VCaP (cell line): ENCODE results near the gene ARMH1.

Experiments
- H3K27ac ChIP-seq: fragments of 450-650 bp; 2 replicates; pipeline ENCODE4 v1.5.1; 2017
- CTCF ChIP-seq: fragments of 450-650 bp; conservative IDR thresholded peaks from 2 replicates; pipeline ENCODE4 v1.5.1; 2017; ENCODE audit warnings: mild to moderate bottlenecking, moderate library complexity

ARMH1 gene

DNA sequence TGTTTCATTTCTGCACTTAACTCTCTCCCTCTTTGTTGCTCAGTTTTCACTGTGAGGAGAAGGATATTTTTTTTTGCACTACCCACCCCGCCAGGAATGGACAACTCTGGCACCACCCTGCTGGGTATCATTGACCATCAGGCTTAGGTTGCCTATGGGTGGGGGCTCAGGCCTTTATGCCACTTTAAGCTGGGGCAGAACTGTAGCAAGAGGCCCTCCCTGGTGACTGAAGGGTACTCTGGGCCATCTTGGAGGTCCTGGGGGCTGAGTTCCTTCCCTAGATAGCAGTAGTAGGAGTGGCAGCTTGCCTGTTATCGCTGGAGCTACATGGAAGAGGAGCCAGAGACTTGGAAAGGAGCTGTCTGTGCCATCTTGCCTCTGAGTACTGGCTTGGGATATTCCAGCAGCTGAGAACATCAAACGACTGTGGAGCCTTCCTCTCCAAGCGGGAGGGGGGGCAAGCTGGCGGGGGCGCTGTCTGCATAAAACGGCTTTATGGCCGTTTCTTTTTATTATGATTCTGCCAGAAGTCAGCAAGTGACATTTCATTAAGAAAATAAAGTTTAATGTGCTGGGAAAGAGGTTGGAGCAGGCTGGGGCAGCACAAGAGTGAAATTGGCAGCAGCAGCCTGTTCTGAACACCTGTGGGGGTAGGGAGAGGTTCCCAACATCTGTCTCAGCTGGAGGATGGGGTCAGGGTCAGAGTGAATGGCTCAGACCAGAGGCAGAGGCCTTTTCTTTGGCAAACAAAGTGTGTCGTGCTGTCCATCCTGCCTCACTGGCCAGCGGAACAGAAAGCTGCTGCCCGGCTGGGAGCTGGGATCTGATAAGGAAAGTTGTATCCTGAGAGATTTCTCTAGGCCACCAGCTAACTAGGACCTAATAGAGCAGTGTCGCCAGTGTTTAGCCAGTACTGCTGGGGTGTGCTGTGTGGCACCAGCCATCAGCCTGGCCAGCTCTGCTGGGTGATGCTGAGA, 33.1 kb upstream of the ARMH1 start:
- no peak overlapping the region for H3K27ac ChIP-seq
- no peak for TF ChIP-seq CTCF

GRCh38 chr1:44642255-44642654, 32.3 kb upstream of the ARMH1 start:
- no peak overlapping the region for H3K27ac ChIP-seq
- TF ChIP-seq CTCF = no peak

DNA sequence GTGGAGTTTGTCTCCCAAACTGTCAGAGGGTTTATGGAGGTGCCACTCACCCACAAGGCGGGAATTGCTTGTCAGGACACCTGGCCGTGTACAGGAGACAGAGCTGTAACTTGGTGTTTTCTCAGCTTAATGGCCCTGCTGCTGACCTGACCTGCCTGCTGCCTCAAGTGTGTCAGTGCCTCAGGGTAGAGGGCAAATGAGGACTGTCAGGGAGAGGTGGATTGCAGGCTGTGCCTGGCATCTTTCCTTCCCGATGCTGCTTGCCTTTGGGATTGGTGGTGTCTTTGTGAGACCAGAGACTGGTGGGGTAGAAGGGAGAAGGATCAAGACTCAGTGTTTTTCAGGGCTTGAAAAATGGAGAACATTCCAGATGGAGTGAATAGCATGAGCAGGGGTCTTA, 31.6 kb upstream of the ARMH1 start:
- H3K27ac ChIP-seq = no peak overlapping the region
- TF ChIP-seq CTCF = no peak

- H3K27ac ChIP-seq = no peak overlapping the region
Measured at GRCh38 chr1:44643721-44644334, 30.7 kb upstream of the ARMH1 start.

DNA sequence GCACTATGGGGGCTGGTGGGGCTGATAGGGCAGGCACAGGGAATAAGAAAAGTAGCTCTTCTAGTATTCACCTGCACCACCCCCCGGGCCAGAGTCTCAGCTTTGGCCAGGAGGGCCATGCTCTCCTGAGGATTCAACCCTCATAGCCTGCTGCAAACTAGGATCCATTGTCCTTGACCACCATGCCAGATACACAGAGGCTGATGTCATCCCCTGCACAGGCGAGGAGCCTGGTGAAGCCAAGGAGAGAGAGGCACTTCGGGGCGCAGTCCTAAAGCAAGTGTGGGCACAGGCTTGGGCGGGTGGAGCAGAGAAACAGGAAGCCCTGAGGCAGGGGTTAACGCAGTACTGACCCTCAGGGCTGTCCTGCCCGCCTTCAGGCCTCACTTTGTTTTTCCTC, 29.7 kb upstream of the ARMH1 start:
- no peak overlapping the region for H3K27ac ChIP-seq
- no peak for TF ChIP-seq CTCF

More at GRCh38 chr1:44643721-44644334, 30.7 kb upstream of the ARMH1 start:
- no peak for TF ChIP-seq CTCF

- TF ChIP-seq CTCF = no peak
- H3K27ac ChIP-seq = no peak overlapping the region
Measured at GRCh38 chr1:44645476-44646244, 28.9 kb upstream of the ARMH1 start.
